ENCODE data around the gene HOGA1.

DNA sequence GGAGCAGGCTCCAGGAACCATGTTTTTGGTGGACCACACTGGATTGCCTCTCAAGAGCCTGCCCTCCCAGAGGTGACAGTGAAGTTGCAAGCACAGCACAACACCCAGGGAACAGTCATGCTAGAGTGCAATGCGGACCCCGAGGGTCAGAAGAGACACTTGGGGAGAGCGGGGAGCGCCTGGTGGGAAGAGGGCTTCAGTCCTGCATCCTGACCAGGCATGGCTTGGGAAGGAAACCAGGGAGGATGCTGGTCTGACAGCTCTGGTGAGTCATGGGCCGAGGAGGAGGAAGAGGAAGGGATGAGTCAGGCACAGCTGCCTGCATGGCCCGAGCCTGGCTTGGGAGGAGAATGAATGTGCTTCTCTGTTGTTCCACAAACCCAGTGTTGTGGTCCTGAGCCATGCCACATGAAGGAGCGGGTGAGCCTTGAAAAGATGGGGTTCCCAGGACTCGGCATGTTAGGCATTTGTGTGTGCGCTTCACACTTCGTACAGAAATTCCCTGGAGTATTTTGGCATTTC is 41.1 kb upstream of the HOGA1 start:
- TF ChIP-seq, protein P1, sequence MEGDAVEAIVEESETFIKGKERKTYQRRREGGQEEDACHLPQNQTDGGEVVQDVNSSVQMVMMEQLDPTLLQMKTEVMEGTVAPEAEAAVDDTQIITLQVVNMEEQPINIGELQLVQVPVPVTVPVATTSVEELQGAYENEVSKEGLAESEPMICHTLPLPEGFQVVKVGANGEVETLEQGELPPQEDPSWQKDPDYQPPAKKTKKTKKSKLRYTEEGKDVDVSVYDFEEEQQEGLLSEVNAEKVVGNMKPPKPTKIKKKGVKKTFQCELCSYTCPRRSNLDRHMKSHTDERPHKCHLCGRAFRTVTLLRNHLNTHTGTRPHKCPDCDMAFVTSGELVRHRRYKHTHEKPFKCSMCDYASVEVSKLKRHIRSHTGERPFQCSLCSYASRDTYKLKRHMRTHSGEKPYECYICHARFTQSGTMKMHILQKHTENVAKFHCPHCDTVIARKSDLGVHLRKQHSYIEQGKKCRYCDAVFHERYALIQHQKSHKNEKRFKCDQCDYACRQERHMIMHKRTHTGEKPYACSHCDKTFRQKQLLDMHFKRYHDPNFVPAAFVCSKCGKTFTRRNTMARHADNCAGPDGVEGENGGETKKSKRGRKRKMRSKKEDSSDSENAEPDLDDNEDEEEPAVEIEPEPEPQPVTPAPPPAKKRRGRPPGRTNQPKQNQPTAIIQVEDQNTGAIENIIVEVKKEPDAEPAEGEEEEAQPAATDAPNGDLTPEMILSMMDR (IDR thresholded peaks at IDR 0.05; ENCODE audit: insufficient read depth, low read length): no peak
- peak; percentile 46; the same call in 1 of the 2 replicates for TF ChIP-seq POLR2AphosphoS5 (IDR thresholded peaks at IDR 0.05; ENCODE audit: low read depth)
- TF ChIP-seq, protein P2, sequence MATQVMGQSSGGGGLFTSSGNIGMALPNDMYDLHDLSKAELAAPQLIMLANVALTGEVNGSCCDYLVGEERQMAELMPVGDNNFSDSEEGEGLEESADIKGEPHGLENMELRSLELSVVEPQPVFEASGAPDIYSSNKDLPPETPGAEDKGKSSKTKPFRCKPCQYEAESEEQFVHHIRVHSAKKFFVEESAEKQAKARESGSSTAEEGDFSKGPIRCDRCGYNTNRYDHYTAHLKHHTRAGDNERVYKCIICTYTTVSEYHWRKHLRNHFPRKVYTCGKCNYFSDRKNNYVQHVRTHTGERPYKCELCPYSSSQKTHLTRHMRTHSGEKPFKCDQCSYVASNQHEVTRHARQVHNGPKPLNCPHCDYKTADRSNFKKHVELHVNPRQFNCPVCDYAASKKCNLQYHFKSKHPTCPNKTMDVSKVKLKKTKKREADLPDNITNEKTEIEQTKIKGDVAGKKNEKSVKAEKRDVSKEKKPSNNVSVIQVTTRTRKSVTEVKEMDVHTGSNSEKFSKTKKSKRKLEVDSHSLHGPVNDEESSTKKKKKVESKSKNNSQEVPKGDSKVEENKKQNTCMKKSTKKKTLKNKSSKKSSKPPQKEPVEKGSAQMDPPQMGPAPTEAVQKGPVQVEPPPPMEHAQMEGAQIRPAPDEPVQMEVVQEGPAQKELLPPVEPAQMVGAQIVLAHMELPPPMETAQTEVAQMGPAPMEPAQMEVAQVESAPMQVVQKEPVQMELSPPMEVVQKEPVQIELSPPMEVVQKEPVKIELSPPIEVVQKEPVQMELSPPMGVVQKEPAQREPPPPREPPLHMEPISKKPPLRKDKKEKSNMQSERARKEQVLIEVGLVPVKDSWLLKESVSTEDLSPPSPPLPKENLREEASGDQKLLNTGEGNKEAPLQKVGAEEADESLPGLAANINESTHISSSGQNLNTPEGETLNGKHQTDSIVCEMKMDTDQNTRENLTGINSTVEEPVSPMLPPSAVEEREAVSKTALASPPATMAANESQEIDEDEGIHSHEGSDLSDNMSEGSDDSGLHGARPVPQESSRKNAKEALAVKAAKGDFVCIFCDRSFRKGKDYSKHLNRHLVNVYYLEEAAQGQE (IDR thresholded peaks at IDR 0.05; ENCODE audit: insufficient replicate concordance, low read depth): no peak

Data from HL-60 (cell line).